GM13976 (cell line): ENCODE data around the gene NUDT8.
"Not testable (repeated sequence)": the region's sequence is repeated elsewhere in the genome, so short reads cannot be mapped to it uniquely, and the experiment has no call there.

Source experiments
- DNase-seq: peaks from one replicate; pipeline ENCODE4 v3.0.0; 2012; ENCODE audit warnings: low spot score
- in situ Hi-C: fragments of 300-500 bp; cut with MboI; formaldehyde crosslinking; loops from one replicate; pipeline ENCODE4 v1.12.0; 2022; ENCODE audit warnings: low sequenced_read_pairs, mixed read lengths, inconsistent platforms; ENCODE audit not compliant: unreplicated experiment
- TF ChIP-seq, protein P1 (sequence below): IDR thresholded peaks from 2 replicates; pipeline ENCODE4 v1.5.1; 2012; ENCODE audit warnings: borderline replicate concordance, mild to moderate bottlenecking; ENCODE audit not compliant: insufficient read depth; ENCODE audit errors: extremely low read depth, missing control alignments, control extremely low read depth

NUDT8 gene

DNA sequence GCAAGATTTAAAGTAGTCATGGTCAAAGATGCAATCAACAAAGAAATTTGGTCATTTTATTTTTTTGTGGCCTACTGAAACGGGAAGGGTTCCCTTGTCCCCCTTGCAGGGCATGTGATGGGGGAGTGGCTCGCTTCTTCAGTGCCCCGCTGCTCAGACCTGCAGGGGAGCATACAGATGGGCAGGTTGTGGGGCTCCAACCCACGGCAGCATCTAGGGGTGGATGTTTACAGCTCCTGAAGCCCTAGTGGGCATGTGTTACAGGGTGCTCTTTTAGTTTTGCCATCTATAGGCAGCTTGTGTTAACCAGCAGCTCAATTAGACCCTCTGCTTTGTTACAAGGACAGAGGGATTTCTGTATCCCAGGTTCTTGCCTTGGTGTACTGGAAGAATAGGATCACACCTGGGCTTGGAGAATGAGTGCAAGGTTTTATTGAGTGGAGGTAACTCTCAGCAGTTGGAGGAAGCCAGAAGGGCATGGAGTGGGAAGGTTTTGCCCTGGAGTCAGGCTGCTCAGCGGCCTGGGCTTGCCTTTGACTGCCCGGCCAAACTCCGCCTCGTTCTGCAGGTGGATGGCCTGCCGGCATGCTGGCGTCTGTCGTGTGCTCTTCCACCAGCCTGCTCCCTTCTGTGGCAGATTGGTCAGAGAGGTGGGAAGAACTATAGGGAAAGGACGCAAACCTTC, 36.7 kb downstream of the NUDT8 start:
- in situ Hi-C loops = no loop called here
- TF ChIP-seq, protein P1, sequence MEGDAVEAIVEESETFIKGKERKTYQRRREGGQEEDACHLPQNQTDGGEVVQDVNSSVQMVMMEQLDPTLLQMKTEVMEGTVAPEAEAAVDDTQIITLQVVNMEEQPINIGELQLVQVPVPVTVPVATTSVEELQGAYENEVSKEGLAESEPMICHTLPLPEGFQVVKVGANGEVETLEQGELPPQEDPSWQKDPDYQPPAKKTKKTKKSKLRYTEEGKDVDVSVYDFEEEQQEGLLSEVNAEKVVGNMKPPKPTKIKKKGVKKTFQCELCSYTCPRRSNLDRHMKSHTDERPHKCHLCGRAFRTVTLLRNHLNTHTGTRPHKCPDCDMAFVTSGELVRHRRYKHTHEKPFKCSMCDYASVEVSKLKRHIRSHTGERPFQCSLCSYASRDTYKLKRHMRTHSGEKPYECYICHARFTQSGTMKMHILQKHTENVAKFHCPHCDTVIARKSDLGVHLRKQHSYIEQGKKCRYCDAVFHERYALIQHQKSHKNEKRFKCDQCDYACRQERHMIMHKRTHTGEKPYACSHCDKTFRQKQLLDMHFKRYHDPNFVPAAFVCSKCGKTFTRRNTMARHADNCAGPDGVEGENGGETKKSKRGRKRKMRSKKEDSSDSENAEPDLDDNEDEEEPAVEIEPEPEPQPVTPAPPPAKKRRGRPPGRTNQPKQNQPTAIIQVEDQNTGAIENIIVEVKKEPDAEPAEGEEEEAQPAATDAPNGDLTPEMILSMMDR = no peak

DNA sequence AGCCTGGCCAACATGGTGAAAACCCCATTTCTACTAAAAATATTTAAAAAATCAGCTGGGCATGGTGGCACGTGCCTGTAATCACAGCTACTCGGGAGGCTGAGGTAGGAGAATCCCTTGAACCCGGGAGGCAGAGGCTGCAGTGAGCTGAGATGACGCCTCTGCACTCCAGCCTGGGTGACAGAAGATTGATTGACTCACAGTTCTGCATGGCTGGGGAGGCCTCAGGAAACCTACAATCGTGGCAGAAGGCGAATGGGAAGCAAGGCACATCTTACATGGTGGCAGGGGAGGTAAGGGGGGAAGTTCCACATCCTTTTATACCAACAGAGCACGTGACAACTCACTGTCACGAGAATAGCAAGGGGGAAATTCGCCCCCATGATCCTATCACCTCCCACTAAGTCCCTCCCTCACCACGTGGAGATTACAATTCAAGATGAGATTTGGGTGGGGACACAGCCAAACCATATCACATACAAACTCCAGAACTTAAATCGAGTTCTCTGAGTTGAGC, 40.8 kb downstream of the NUDT8 start:
- in situ Hi-C loops, DNase-seq: not testable (repeated sequence)

More for the DNA sequence above, 36.7 kb downstream of the NUDT8 start:
- no peak for DNase-seq

DNA sequence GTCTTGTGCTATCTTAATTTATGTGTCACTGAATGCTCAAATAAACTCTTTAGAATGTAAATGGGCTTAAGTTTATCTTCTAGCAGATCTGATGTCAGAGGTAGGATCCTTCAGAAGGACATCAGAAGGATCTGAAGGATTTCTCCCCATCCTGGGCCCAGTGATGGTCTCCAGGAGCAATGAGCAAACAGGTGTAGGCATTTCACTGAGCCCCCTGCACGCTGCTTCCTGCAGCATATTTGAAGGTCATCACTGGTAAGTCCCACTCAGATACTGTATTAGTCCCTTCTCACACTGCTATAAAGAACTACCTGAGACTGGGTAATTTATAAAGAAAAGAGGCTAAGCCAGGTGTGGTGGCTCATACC, 41.6 kb downstream of the NUDT8 start:
- TF ChIP-seq, protein P1 = no peak
- in situ Hi-C loops = no loop called here
- no peak for DNase-seq

DNA sequence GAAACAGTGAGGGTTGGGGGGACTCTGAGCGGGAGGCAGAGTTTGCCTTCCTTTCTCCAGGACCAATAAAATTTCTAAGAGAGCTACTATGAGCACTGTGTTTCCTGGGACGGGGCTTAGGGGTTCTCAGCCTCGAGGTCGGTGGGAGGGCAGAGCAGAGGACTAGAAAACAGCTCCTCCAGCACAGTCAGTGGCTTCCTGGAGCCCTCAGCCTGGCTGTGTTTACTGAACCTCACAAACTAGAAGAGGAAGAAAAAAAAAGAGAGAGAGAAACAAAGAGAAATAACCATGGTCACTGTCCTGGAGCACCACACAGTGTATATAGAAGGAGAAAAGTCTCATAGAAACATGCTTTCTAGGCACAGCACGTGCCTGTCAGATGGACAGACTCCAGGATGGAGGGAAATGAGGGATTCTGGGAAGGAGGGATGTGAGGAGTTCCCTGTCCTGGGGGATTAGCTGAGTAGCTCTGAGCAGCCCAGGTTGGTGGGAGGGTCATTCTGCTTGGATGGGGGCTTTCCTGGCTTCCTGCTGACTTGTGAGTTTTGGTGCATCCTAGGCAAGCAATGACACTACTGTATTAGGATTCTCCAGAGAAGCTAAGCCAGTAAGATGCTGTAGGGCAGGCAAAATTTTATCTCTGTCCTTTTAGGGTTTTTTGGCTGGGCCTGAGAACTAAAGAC, 43.0 kb downstream of the NUDT8 start:
- in situ Hi-C loops = no loop called here
- TF ChIP-seq, protein P1 = no peak
- no peak for DNase-seq

DNA sequence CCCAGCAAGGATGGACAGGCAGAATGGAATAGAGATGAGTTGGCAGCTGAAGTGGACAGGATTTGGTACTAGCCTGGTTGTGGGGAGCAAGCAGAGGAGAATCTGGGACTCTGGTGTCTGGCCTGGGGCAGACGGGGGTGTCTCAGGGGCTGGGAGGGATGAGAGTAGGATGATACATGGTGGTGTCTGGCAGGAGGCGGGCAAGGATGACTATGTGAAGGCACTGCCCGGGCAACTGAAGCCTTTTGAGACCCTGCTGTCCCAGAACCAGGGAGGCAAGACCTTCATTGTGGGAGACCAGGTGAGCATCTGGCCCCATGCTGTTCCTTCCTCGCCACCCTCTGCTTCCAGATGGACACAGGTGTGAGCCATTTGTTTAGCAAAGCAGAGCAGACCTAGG, 43.8 kb downstream of the NUDT8 start:
- TF ChIP-seq, protein P1 = no peak
- no peak for DNase-seq
- in situ Hi-C loops = no loop called here

DNA sequence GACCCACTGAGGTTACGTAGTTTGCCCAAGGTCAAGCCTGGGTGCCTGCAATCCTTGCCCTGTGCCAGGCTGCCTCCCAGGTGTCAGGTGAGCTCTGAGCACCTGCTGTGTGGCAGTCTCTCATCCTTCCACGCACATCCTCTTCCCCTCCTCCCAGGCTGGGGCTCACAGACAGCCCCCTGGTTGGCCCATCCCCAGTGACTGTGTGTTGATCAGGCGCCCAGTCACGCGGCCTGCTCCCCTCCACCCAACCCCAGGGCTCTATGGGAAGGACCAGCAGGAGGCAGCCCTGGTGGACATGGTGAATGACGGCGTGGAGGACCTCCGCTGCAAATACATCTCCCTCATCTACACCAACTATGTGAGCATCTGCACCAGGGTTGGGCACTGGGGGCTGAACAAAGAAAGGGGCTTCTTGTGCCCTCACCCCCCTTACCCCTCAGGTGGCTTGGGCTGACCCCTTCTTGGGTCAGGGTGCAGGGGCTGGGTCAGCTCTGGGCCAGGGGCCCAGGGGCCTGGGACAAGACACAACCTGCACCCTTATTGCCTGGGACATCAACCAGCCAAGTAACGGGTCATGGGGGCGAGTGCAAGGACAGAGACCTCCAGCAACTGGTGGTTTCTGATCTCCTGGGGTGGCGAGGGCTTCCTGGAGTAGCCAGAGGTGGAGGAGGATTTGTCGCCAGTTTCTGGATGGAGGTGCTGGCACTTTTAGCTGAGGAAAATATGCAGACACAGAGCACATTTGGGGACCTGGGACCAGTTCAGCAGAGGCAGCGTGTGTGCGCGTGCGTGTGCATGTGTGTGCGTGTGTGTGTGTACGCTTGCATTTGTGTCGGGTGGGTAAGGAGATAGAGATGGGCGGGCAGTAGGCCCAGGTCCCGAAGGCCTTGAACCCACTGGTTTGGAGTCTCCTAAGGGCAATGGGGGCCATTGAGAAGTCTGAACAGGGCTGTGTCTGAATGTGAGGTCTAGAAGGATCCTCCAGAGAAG, 44.6 kb downstream of the NUDT8 start:
- no peak for DNase-seq
- in situ Hi-C loops = no loop called here
- TF ChIP-seq, protein P1 = no peak
